ENCODE measurements around the gene DGKD.
"Not testable (repeated sequence)": the region's sequence is repeated elsewhere in the genome, so short reads cannot be mapped to it uniquely, and the experiment has no call there.

DGKD gene

DNA sequence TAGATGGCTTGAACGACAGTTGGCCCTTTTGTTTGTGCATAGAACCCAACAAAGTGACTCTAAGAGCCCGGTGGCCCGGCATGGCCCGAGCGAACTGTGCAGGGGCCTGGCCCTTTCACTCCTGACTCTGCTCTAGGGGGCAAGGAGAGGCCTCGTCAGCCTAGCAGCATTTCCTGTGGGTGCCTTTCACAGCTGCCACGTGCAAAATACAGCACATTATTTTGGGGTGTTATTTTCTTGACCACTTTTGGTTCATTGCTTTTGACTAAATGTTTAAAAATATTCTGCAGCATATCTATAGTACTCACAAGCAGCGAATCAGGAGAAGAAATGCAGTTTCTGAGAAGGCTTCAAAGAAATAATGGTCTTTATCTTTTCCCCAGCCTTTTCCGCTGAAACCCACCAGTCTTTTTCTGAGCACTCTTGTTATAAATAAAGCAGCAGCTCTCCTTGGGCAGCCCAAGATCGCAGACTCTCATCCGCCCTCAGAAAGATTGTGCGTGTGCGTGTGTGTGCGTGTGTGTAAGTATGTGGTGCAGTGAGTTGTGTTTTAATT lies 31.3 kb downstream of the DGKD start:
- DNase-seq (ENCODE audit: low spot score): no peak

DNA sequence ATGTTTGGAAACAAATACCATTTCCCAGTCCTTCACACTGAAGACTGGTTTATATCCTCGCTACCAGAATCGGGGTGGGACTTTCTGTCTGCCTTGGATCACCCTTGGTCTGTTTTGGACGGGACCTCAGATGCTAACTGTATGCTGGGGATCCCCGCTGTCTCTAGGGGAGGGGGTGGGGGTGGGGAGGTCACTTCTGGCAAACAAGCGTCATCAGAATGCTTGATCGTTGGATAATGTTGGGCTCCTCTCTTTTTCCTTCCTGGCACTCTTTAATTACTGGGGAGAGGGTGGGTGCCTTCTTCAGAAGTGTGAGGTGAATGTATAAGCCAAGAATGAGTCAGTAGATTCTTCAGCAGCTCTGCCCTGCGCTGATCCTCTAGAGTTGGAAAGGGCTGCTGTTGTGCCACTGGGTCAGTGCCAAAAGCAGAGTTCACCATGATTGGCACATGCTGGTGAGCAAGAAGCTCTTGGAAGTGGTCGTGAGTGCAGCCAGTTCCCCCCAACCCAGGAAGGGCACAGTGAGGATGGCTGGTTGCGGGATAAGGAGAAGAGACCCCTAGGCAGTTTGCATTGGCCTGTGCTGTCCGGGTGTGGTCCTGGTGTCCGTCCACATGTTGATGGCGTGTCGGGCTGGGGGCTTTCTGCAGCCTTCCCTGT lies 32.2 kb downstream of the DGKD start:
- no peak for DNase-seq (ENCODE audit: low spot score)

DNA sequence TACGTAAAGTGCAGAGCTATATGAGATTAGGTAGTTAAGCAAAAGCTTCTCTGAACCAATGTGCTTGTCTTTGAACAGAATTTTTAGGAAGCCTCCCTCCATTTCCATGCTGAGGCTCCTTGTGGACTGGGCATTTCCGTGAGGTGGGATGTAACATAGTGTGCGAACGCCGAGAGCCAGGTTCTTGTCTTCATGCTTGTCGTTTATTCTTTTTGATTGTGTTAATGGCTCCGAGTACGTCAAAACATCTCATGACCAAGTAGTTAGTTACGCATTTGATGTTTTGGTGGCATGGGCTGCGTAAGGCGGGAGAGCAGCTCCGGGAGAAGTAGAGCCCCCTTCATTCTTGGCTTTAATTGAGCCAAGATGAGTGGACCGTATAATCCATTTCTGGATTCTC lies 32.9 kb downstream of the DGKD start:
- no peak for DNase-seq (ENCODE audit: low spot score)

DNA sequence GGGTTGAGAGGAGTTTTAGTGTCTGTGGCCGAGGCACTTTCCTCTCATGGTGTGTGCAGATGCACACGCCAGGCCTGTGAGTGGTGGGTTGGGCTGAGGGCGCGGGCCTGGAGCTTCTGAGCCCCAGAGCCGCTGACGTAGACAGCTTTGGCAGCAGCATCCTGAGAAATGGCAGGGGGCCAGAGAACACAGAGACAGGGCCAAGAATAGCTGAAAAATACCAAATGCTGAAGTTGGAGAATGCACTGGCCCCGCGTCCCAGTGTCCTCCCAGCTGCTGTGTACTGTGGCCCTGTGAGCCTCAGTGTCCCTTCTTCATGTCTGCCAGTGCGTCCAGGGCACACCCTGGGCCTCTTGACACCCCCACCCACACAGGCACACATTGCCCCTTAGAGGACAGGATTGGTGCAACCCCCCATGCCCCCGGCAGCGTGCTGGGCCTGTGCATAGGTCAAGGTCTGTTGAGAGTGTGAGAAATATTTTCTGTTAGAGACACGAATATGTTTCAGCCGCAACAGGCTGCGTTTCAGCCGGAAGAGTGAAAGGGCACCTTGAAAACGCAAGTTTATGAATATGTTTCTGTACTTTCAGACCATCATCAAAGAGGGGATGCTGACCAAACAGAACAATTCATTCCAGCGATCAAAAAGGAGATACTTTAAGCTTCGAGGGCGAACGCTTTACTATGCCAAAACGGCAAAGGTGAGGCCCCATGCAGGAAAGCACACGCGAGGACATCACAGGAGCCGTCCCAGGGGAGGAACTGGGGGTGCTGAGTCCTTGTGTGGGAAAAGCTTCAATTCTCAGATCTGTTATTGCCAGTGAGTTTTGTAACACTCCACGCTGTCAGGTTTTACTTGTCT lies 33.6 kb downstream of the DGKD start:
- DNase-seq (ENCODE audit: low spot score): no peak

DNA sequence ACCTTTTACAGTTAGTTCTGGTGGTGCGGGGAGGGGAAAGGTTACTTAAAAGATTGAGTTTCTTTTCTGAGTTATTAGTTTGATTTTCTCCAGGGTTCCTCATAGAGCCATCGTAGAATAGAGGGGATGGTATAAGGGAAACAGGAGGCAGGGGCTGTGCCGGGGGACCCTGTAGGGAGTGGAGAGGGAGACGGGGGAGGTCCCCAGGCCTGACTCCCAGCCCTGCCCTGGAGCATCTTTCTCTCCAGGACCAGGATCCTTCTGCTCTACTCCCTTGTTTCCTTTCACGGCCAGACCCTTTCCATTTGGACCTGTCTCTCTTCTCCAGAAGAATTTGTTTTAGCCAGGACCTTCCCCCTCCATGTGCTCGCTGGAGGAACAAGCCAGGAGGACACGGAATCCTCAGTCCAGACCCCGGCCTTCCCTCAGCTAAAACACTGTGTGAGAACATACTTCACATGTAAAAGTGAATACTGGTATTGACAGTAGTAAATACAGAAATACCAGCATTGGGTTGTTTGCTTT lies 35.4 kb downstream of the DGKD start:
- no peak for DNase-seq (ENCODE audit: low spot score)

DNA sequence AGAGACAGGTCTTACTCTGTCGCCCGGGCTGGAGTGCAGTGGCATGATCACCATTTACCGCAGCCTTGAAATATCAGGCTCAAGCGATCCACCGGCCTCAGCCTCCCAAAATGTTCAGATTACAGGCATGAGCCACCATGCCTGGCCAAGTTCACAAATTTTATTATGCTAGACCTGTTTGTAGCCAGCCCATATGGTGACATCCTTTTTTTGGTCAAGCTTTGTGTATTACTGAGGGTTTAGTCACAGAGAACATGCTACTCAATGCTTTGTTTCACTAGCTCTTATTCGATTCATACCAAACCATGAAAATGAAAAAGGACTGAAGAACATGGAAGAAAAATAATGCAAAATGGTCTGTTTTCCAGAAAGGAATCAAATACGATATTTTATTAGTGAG lies 41.4 kb downstream of the DGKD start:
- no peak for DNase-seq (ENCODE audit: low spot score)

DNA sequence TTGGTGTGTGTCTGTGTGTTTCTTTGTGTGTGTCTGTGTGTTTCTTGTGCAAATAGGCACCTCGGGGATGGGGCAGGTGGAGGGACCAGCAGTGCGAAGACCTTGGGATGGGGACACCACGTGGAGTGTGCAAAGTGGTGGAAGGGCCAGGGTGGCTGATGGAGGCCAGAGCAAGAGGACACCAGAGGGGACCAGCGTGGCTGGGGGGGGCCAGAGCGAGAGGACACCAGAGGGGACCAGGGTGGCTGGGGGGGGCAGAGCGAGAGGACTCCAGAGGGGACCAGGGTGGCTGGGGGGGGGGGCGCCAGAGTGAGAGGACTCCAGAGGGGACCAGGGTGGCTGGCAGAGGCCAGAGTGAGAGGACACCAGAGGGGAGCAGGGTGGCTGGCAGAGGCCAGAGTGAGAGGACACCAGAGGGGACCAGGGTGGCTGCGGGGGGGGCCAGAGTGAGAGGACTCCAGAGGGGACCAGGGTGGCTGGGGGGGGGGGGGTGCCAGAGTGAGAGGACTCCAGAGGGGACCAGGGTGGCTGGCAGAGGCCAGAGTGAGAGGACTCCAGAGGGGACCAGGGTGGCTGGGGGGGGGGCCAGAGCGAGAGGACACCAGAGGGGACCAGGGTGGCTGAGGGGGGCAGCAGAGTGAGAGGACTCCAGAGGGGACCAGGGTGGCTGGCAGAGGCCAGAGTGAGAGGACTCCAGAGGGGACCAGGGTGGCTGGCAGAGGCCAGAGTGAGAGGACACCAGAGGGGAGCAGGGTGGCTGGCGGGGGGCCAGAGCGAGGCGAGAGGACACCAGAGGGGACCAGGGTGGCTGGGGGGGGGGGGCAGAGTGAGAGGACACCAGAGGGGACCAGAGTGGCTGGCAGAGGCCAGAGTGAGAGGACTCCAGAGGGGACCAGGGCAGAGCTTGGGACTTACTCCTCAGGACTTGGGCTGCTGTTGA lies 42.7 kb downstream of the DGKD start:
- DNase-seq (ENCODE audit: low spot score): not testable (repeated sequence)

DNA sequence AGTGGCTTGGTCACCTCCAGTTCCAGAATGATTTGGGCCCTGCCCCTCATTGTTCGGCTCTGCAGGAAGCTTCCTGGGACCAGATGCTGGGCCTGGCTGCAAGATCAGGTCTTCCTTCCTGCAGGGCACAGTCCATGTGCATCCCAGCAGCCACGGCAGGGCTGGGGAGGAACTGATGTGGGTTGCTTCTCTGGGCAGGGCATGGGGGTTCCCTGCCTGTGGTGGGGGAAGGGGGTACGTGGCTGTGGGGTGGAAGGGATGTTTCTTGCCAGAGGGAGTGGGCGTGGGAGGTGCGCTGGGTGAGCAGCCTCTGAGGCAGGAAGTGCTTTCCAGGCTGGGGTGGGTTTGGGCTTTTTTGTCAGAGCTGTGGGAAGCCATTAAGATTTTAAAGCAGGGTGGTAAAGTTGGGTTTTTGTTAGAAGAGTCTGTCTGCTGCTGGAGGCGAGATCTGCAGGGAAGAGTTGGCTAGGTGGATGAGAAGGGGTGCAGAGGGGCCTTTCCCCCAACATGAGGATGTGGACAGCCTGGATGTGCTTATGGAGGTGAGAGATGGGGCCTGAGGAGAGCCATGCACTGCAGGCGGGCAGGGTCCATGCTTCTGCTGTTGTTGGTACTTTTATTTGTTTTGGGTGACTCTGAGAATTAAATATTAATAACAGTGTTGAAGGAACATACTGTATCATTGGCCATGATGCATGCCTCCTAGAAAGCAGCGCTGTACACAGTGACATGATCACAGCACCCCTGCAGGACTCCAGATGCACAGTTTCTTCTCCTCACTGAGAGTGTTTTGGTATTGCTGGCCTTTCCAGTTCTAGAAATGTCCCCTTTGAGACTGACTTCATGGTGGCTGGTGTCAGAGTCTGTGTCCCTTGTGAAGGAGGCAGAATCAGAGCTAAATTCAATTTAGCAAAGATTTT lies 45.3 kb downstream of the DGKD start:
- no peak for DNase-seq (ENCODE audit: low spot score)

DNA sequence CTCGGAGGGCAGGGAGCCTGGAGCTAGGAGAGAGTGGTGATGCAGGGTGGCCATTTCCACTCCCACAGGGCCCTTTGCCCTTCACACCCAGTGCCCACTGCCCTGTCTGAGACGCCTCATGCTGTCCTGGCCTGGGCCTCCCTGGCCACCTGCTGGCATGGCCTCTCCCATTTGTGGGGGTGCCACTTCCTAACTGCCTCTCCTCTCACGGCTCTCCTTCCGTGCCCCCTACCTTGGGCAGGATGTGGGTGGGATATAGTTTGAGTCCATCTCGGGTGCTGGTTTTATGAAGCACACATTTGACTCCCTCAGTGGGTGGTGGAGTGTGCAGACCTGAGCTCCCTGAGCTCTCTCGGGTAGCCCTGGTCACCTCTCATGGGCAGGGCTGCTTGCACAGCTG lies 46.0 kb downstream of the DGKD start:
- no peak for DNase-seq (ENCODE audit: low spot score)

DNA sequence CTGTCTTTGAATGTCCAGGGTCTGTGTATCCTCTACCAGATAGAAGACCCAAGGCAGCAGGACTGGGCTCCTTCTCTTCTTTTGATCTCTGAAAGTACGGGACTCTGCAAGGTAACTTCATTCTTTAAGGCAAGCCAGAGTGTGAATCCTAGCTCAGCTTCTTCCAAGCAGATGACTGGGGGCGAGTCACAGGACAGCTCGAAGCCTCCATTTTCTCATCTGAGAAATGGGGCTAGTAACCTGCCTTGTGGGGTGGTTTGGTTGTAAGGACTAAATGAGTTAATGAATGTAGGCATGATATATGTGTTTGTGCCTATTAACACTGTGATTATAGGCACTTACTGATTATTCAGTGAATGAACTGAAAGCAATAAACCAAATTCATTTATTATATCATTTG lies 46.7 kb downstream of the DGKD start:
- no peak for DNase-seq (ENCODE audit: low spot score)

DNA sequence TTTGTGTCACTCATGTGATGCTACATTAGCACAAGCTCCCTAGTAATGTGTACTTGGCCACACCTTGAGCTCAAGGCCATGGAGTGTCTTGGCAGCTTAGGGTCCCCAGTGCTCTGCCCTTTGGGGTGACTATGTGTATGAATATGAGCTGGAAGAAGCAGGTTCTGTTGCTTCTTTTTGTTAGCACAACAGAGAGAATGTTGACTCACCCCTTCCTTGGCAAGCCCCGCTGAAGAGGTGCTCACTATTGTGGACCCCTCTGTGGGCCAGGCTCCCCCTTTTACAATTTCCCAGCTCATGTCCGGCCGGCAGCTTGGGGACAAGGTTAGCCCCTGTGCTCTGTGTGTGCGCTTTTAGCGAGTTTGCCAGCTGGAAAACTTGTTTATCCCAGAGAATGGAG lies 48.1 kb downstream of the DGKD start:
- DNase-seq (ENCODE audit: low spot score): no peak

DNA sequence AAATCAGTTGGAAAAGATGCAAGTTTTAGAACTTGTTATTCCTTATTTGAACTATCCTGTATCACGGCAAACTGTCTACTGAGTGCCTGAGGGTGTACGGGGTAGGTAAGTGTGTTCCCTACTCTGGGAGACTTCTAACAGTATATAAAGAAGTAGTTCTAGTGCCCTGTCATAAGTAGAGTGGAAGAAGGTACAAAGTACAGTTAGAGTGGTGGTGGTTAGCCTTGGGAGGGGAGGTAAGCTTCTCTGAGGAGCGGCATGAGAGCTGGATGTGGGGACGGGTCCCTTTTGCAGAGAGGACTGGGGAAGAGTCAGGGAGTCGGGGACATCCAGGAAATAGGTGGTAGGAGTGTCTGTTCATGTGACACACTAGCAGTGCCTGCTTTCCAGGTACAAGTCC lies 48.5 kb downstream of the DGKD start:
- DNase-seq (ENCODE audit: low spot score): no peak

DNA sequence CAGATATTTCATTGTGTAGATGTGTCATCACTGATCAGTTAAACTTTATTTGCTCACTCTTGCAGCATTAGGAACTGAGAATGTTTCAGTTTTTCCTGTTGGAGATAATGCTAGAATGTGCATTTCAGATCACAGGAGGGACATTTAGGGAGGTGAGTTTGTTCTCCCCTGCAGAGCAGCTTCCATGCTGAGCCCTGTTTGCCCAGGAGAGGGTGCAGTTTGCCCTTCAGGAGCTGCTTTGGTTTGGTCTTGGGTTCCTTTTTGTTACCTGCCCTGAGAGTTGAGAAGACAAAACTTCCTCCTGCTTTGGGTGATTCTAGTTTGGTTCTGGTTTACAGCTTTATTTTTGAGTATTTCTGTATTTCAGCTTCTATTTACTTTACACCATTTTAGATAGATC lies 49.9 kb downstream of the DGKD start:
- DNase-seq (ENCODE audit: low spot score): no peak

DNA sequence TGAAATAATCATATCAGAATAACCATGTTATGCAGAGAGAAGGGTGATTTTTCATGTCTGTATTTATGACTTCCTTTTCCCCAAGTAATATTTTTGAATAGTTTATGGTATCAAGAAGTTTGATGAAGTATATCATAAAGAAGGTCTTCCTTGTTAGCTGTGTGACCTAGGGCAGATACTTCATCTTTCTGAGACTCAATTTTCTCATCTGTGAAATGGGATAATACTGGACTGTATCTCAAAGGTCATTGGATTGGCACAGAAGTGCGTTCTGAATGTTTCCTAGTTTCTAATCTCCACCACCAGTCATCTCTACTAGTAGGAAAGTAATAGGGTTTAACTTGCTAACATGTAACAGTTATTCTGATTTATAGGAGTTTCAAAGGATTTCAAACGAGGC lies 52.6 kb downstream of the DGKD start:
- no peak for DNase-seq (ENCODE audit: low spot score)

DNA sequence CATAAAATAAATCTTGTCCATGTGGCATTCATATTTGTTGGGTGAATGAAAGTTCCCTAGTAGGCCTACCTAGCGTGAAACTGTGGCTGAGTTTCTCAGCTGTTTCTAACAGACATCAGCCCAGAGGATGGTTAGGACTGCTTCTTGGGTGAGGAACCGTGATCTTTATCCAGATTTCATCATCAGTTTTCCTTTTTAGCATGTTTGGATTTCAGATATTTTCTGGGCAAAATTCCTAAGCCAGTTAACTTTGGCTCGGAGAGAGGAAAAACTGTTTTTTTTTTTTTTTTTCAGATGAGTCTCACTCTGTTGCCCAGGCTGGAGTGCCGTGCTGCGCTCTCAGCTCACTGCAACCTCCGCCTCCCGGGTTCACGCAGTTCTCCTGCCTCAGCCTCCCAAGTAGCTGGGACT lies 53.5 kb downstream of the DGKD start:
- no peak for DNase-seq (ENCODE audit: low spot score)

DNA sequence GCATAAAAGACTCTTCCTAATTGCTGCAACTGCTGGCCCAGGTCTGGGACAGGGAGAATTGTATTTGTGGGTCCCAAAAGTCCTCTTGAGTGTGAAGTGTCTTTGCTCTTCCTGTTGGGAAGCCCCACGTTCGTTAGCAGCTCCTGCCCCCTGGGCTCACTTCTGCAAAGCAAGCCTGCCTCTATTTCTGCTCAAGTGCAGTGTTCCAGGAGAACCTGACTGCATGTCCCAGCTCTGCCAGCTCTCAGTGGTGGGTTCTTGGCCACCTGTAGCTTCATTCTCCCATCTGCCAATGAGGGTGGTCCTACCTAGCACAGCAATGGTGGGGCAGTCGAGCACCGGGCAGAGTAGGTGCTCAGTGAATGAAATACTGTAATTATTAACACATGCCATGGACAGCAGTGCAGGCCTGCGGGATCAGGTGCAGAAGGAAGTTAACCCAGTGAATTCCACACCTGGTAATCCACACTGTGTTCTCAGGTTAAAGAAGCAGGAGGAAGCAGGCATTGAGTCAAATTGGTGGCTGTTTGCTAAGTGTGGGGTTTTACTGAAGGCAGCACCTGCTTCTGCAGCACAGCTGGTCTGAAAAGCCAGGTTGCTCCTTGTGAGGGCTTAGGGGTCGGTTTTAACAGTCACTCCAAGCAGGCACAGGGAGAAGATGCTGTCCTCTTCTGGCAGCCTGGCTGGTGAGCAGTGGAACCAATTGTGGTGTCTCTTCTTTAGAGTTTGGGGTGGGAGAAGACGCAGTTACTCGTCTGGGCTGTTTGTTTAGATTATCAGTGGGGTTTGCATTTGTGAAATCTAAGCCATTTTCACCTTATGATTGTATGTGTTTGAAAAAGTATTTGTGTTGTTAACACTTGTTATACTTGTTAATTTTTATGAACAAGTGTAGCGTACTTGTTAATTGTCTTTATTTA lies 54.3 kb downstream of the DGKD start:
- no peak for DNase-seq (ENCODE audit: low spot score)

DNA sequence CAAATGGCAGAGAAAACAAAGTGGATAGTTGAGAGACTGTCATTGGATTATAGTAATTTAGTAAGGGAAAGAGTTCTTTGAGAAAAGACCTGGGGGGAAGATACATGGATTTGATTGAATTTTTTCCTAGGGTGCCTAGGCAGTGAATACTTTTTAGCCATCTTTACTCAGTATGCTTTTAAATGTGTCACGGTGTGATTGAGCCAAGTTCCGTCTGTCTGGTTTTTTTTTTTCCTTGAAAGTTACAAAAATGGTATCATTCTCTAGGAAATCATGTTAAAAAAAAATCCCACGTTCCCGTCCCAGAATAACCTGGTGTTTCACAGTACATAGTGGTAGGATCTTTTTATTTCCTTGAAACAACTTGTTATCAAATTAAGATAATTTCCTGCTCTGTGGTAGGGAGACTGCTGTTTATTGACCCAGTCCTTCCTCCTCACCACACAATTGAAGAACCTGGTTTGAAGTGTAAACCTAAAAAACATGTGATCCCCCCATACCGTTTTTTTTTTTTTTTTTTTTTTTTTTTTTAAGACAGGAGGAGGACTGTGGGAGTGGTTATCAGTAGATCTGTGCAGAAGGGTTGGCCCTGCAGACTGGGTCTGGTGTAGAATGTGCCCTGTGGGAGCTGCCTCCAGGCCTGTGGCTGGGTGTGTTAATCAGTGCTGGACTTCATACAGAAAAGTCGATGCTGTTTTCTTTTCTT lies 55.1 kb downstream of the DGKD start:
- no peak for DNase-seq (ENCODE audit: low spot score)

DNA sequence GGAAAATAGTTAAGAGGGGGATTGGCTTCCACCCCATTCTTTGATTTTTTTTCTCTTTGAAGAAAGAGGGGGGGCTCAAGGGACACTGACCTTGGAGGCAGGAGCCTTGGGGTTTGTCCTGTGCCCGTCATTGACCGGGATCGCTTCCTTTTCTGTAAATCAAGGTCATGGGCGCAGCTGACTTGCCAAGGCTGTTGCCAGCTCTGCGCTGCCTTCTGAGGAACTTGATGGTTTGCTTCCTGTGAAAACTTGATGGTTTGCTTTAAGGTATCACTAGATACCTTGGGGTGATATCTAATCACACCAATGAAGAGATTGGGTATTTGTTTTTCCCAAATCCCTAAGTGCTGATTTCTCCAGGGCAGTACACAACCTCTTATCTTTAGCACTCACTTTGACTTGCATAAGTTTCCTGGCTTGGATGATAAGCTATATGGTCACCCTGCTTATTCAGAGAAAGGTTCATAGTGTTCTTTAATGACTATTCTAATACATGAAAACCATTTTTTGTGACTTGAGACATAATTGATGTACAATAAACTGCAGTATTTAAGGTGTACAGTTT lies 56.0 kb downstream of the DGKD start:
- DNase-seq (ENCODE audit: low spot score): no peak

DNA sequence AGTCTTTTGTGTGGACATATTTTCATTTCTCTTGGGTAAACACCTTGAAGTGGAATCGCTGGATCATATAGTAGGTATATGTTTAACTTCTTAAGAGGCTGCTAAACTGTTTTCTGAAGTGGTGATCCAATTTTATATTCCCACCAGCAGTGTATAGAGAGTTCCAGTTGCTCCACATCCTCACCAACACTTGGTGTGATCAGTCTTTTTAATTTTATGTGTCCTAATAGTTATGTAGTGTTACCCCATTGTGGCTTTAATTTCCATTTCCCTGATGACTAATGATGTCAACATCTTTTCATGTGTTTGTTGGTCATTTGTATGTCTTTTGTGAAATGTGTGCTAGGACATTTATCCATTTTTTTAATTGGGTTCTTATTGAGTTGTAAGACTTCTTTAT lies 56.9 kb downstream of the DGKD start:
- no peak for DNase-seq (ENCODE audit: low spot score)
